ENCODE measurements around the gene P4HB. TPM values are rescaled to one million over a fixed set of nuclear protein-coding genes. Genes with fewer than 3 reads are reported as not detected.

The P4HB gene
- total RNA-seq, 2 experiments from 2014 or later: 388 to 577 TPM

DNA sequence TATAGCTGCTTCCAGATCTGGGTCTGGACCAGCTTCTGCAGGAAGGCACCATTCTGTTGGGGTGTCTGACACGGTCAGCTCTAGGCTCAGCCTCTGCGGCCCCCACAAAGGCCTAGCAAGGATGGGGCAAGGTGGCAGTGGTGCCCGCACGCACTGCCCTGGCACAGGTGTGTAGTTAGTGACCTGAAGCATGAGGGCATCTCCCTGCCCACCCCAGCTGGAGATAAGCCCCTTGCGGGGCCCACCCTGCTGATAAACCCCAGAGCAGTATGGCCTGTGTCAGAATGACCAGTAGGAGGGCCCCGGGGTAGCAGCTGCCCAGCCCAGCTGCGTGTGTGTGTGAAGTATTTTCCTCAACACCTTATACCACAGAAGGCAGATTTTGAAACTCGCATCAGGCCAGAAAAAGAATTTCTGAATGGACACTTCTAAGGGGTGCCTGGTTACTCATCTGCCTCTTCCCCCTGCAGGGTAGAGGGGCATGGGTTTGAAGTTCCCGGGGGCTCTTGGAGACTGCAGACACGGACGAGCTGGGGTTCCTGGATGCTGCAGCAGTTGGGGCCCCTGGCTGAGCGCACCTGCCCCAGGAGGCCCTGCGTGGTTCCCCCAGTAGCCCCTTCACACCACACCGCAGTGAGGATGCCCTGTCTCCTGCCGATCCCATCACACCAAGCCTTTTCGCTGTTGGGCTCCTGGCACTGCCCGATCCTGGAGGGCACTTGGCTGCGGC is 6.3 kb upstream of the P4HB start:
- Histone ChIP-seq H3K36me3 (ENCODE audit: insufficient read depth, low read length) (peaks cover 83% of the 10 kb centered on the region), H3K9me3 (ENCODE audit: low read length) (no peaks in the 10 kb centered on the region), H3K4me2 (ENCODE audit: low read length) (peak overlapping the region; percentile 23; the same call in 1 of the 2 replicates), H2AFZ (ENCODE audit: low read length) (no peak overlapping the region), H3K79me2 (ENCODE audit: insufficient read depth, low read depth, low read length) (peaks cover 47% of the 10 kb centered on the region), H3K4me1 (ENCODE audit: insufficient read depth, low read length, poor library complexity, severe bottlenecking) (peaks cover 66% of the 10 kb centered on the region), H3K27ac (ENCODE audit: low read depth, low read length, poor library complexity, severe bottlenecking) (peak overlapping the region; percentile 61), H3K4me3 (ENCODE audit: low read depth, low read length, poor library complexity, severe bottlenecking) (no peak overlapping the region), H3K9me2 (ENCODE audit: insufficient read depth, low read length) (no peaks in the 10 kb centered on the region), H4K20me1 (ENCODE audit: insufficient read depth, low read length) (peaks cover 5% of the 10 kb centered on the region; the same call in 1 of the 2 replicates)
- no TSS peak for BruUV-seq (replicated peaks)
- DNase-seq (ENCODE audit: low spot score): peak; percentile 40
- POLR2A ChIA-PET: interaction anchor here (1.1 kb wide), 1 partner anchor 26 kb away, joined by 5 read pairs; the partner anchor contains the start of gene ANAPC11
- intact Hi-C loops (cut with micrococcal nuclease; ENCODE audit: unreplicated experiment): no loop called here
- CTCF ChIA-PET (ENCODE audit: unreplicated experiment): no interaction called here
- no peak for TF ChIP-seq EZH2phosphoT487 (IDR thresholded peaks at IDR 0.05; ENCODE audit: borderline replicate concordance, low read depth, low read length)
- TF ChIP-seq, protein P1, sequence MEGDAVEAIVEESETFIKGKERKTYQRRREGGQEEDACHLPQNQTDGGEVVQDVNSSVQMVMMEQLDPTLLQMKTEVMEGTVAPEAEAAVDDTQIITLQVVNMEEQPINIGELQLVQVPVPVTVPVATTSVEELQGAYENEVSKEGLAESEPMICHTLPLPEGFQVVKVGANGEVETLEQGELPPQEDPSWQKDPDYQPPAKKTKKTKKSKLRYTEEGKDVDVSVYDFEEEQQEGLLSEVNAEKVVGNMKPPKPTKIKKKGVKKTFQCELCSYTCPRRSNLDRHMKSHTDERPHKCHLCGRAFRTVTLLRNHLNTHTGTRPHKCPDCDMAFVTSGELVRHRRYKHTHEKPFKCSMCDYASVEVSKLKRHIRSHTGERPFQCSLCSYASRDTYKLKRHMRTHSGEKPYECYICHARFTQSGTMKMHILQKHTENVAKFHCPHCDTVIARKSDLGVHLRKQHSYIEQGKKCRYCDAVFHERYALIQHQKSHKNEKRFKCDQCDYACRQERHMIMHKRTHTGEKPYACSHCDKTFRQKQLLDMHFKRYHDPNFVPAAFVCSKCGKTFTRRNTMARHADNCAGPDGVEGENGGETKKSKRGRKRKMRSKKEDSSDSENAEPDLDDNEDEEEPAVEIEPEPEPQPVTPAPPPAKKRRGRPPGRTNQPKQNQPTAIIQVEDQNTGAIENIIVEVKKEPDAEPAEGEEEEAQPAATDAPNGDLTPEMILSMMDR (conservative IDR thresholded peaks at IDR 0.05; ENCODE audit: low read length): no peak

DNA sequence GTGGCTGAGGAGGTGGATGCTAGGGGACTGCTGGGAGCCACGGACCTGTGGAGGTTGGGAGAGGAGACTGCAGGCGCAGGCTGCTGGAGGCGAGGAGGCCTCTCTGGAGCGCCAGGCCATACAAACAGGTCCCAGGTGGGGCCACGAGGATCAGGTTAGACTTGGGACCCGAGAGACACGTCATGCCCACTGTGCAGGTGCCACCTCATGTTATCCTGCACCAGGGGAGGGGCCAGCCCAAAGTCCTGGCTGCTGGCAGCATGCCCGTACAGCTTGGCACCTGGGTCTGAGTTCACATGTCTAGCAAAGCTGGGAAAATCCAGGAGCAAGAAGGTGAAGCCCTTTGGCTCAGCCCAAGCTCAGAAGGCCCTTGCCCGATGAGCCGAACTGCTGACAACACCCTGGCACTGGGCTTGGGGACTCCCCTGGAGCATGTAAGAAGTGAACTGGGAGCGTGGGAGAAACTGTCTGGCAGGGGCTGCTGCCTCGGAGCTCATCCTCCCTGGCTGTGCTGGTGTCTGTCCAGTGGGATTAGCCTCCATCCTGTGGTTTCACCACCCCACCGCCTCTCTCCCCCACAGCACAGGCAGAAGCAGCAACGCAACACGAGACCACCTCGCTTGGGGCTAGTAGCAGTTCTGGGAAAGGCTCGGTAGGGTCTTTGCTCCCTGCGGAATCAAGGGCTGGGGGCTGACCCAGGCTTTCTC is 5.6 kb upstream of the P4HB start:
- H3K79me2 ChIP-seq (ENCODE audit: insufficient read depth, low read depth, low read length): peaks cover 47% of the 10 kb centered on the region
- TF ChIP-seq EZH2phosphoT487 (IDR thresholded peaks at IDR 0.05; ENCODE audit: borderline replicate concordance, low read depth, low read length): no peak
- TF ChIP-seq, protein P1 (conservative IDR thresholded peaks at IDR 0.05; ENCODE audit: low read length): no peak
- peaks cover 5% of the 10 kb centered on the region; the same call in 1 of the 2 replicates for H4K20me1 ChIP-seq (ENCODE audit: insufficient read depth, low read length)
- H3K9me2 ChIP-seq (ENCODE audit: insufficient read depth, low read length): no peaks in the 10 kb centered on the region
- no peak for DNase-seq (ENCODE audit: low spot score)
- H3K9me3 ChIP-seq (ENCODE audit: low read length): no peaks in the 10 kb centered on the region
- intact Hi-C loops (cut with micrococcal nuclease; ENCODE audit: unreplicated experiment): no loop called here
- ChIA-PET CTCF (ENCODE audit: unreplicated experiment) (no interaction called here), POLR2A (no interaction called here)
- no peak overlapping the region for H3K4me2 ChIP-seq (ENCODE audit: low read length)
- no peak overlapping the region for H3K27ac ChIP-seq (ENCODE audit: low read depth, low read length, poor library complexity, severe bottlenecking)
- peaks cover 83% of the 10 kb centered on the region for H3K36me3 ChIP-seq (ENCODE audit: insufficient read depth, low read length)
- no peak overlapping the region for H3K4me3 ChIP-seq (ENCODE audit: low read depth, low read length, poor library complexity, severe bottlenecking)
- no TSS peak for BruUV-seq (replicated peaks)
- H3K4me1 ChIP-seq (ENCODE audit: insufficient read depth, low read length, poor library complexity, severe bottlenecking): peaks cover 66% of the 10 kb centered on the region
- H2AFZ ChIP-seq (ENCODE audit: low read length): no peak overlapping the region

DNA sequence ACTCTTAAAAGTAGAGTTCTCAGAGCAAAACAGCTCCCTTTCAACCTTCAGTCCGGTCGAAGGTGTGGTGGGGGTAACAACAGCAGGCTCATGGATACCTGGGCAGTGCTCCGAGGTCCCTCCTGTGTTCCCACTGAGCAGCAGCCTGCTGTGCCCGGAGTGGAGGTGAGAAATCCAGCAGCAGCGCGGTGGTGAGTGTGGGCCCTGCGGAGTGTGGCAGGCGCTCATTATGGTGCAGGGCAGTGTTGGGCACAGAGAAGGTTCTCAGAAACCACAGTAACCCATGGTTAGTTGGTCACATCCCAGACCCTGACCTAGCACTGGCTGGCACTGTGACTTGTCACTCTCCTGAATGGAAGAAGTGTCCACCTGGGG is 5.0 kb upstream of the P4HB start:
- no peak overlapping the region for H3K27ac ChIP-seq (ENCODE audit: low read depth, low read length, poor library complexity, severe bottlenecking)
- peaks cover 66% of the 10 kb centered on the region for H3K4me1 ChIP-seq (ENCODE audit: insufficient read depth, low read length, poor library complexity, severe bottlenecking)
- no peak overlapping the region for H3K4me3 ChIP-seq (ENCODE audit: low read depth, low read length, poor library complexity, severe bottlenecking)
- H3K9me3 ChIP-seq (ENCODE audit: low read length): no peaks in the 10 kb centered on the region
- H3K79me2 ChIP-seq (ENCODE audit: insufficient read depth, low read depth, low read length): peaks cover 43% of the 10 kb centered on the region
- peaks cover 5% of the 10 kb centered on the region; the same call in 1 of the 2 replicates for H4K20me1 ChIP-seq (ENCODE audit: insufficient read depth, low read length)
- H3K9me2 ChIP-seq (ENCODE audit: insufficient read depth, low read length): no peaks in the 10 kb centered on the region
- H3K4me2 ChIP-seq (ENCODE audit: low read length): no peak overlapping the region
- H3K36me3 ChIP-seq (ENCODE audit: insufficient read depth, low read length): peaks cover 79% of the 10 kb centered on the region
- intact Hi-C loops (cut with micrococcal nuclease; ENCODE audit: unreplicated experiment): no loop called here
- CTCF ChIA-PET (ENCODE audit: unreplicated experiment): no interaction called here
- no TSS peak for BruUV-seq (replicated peaks)
- POLR2A ChIA-PET: no interaction called here
- TF ChIP-seq, protein P1 (conservative IDR thresholded peaks at IDR 0.05; ENCODE audit: low read length): no peak
- no peak for TF ChIP-seq EZH2phosphoT487 (IDR thresholded peaks at IDR 0.05; ENCODE audit: borderline replicate concordance, low read depth, low read length)
- H2AFZ ChIP-seq (ENCODE audit: low read length): no peak overlapping the region
- no peak for DNase-seq (ENCODE audit: low spot score)

Data from OCI-LY7 (cell line).